HCT116 (cell line): ENCODE results near the gene KRTAP16-1. TPM values are rescaled to one million over a fixed set of nuclear protein-coding genes. Genes with fewer than 3 reads are reported as not detected.

ENCODE experiments used
- ATAC-seq: fragments of 200-7000 bp; cut with Tn5 transposase; 2 replicates; pipeline ENCODE4 v1.9.1; 2020; ENCODE audit warnings: mild to moderate bottlenecking, moderate library complexity
- BruUV-seq: library from RNA; stranded (reverse); fragments of 400-500 nt; replicated peaks from 2 replicates; lab custom pipeline; 2021; lab: Mats Ljungman, UMichigan
- CTCF ChIA-PET: fragments of 300-600 bp; sonication (Branson Sonifier 250); formaldehyde crosslinking; loops from one replicate; lab custom pipeline; 2021; ENCODE audit warnings: antibody characterized with exemption; lab: Charles Lee
- POLR2A ChIA-PET: fragments of 300-600, 350-600 bp; sonication (Branson Sonifier 250); formaldehyde crosslinking; loops from one replicate; lab custom pipeline; 2021; ENCODE audit warnings: antibody characterized with exemption; lab: Charles Lee
- RAD21 ChIA-PET, 2 experiments: fragments of 300-600 bp; sonication (Branson Sonifier 250); formaldehyde crosslinking; loops; one replicate each; lab custom pipeline; 2023; ENCODE audit warnings: low total read pairs in 2 of 2; ENCODE audit not compliant: uncharacterized antibody in 2 of 2, unreplicated experiment in 2 of 2, low non-redundant PET in 1 of 2; lab: Charles Lee
- DNase-seq: peaks from one replicate; pipeline ENCODE4 v3.0.0-alpha.2; 2010; ENCODE audit warnings: low read depth, low spot score
- H2AFZ ChIP-seq: fragments of 200-600 bp; shearing (Covaris generic), sonication (generic); 2 replicates; pipeline ENCODE4 v1.6.1; 2017; ENCODE audit warnings: low read depth, mixed run types, mixed read lengths, antibody characterized with exemption, low read length; ENCODE audit not compliant: poor library complexity, severe bottlenecking
- H3K27ac ChIP-seq: 2 replicates; pipeline ENCODE4 v1.5.1; 2012; ENCODE audit warnings: low read depth, low read length
- H3K27me3 ChIP-seq: fragments of 200-600 bp; sonication (generic); 2 replicates; pipeline ENCODE4 v1.6.1; 2016; ENCODE audit warnings: mixed run types, low read length, mixed read lengths; ENCODE audit not compliant: insufficient read depth
- H3K36me3 ChIP-seq, 2 experiments: fragments of 200-500 bp in 1 of 2; fragments of 200-600 bp in 1 of 2; sonication (Bioruptor generic) in 1 of 2; sonication (generic) in 1 of 2; 2 replicates each; pipeline versions ENCODE4 v1.5.1 to v1.6.1; 2014 to 2016; ENCODE audit warnings: low read length in 2 of 2, inconsistent platforms in 1 of 2, mixed read lengths in 1 of 2, mixed run types in 1 of 2; ENCODE audit not compliant: insufficient read depth in 2 of 2, control insufficient read depth in 1 of 2
- H3K4me1 ChIP-seq, 2 experiments: fragments of 200-600 bp in 1 of 2; sonication (generic) in 1 of 2; 2 replicates each; pipeline versions ENCODE4 v1.5.1 to v1.6.1; 2012 to 2017; ENCODE audit warnings: low read length in 2 of 2, inconsistent platforms in 1 of 2, mild to moderate bottlenecking in 1 of 2, mixed read lengths in 1 of 2, mixed run types in 1 of 2, moderate library complexity in 1 of 2; ENCODE audit not compliant: insufficient read depth in 2 of 2, control insufficient read depth in 1 of 2
- H3K4me2 ChIP-seq: fragments of 200-600 bp; sonication (generic); 2 replicates; pipeline ENCODE4 v1.6.1; 2017; ENCODE audit warnings: mixed run types, low read length, mixed read lengths
- H3K4me3 ChIP-seq, 2 experiments: fragments of 200-600 bp in 1 of 2; sonication (generic) in 1 of 2; replicated peaks in 1 of 2; 2 replicates each; pipeline ENCODE4 v1.5.1; 2011 to 2016; ENCODE audit warnings: low read length in 2 of 2, control low read depth in 1 of 2, low read depth in 1 of 2, mild to moderate bottlenecking in 1 of 2, mixed read lengths in 1 of 2, mixed run types in 1 of 2
- H3K79me2 ChIP-seq: fragments of 200-600 bp; sonication (generic); 2 replicates; pipeline ENCODE4 v1.6.1; 2017; ENCODE audit warnings: mild to moderate bottlenecking, mixed run types, low read length, moderate library complexity, mixed read lengths; ENCODE audit not compliant: insufficient read depth
- H3K9ac ChIP-seq: fragments of 200-600 bp; sonication (generic); 2 replicates; pipeline ENCODE4 v1.6.1; 2016; ENCODE audit warnings: low read length, mixed read lengths
- H3K9me2 ChIP-seq: fragments of 200-600 bp; sonication (generic), shearing (Covaris generic); 2 replicates; pipeline ENCODE4 v1.6.1; 2017; ENCODE audit warnings: mixed run types, mild to moderate bottlenecking, moderate library complexity; ENCODE audit not compliant: insufficient read depth
- H3K9me3 ChIP-seq, 2 experiments: fragments of 200-500 bp in 1 of 2; fragments of 200-600 bp in 1 of 2; sonication (Bioruptor generic) in 1 of 2; sonication (generic) in 1 of 2; 2 replicates each; pipeline ENCODE4 v1.6.1; 2014 to 2017; ENCODE audit warnings: low read length in 2 of 2, mixed read lengths in 2 of 2, inconsistent platforms in 1 of 2, low read depth in 1 of 2, mild to moderate bottlenecking in 1 of 2, mixed run types in 1 of 2, moderate library complexity in 1 of 2; ENCODE audit not compliant: control insufficient read depth in 1 of 2, insufficient read depth in 1 of 2
- H4K20me1 ChIP-seq: fragments of 200-600 bp; sonication (generic), shearing (Covaris generic); 2 replicates; pipeline ENCODE4 v1.6.1; 2017; ENCODE audit warnings: mixed run types, mild to moderate bottlenecking, moderate library complexity; ENCODE audit not compliant: insufficient read depth
- ATF3 ChIP-seq: IDR thresholded peaks from 2 replicates; pipeline ENCODE4 v1.6.1; 2012
- CBX3 ChIP-seq: IDR thresholded peaks from 2 replicates; pipeline ENCODE4 v1.6.1; 2012; ENCODE audit warnings: low read depth
- EGR1 ChIP-seq: IDR thresholded peaks from 2 replicates; pipeline ENCODE4 v1.6.1; 2012; ENCODE audit warnings: low read depth
- ELF1 ChIP-seq: IDR thresholded peaks from 2 replicates; pipeline ENCODE4 v1.6.1; 2012; ENCODE audit warnings: low read depth, borderline replicate concordance
- EZH2 ChIP-seq: fragments of 200-600 bp; sonication (generic); IDR thresholded peaks from 2 replicates; pipeline ENCODE4 v1.6.1; 2017; ENCODE audit warnings: antibody characterized with exemption, mixed run types
- EZH2phosphoT487 ChIP-seq: fragments of 200-600 bp; IDR thresholded peaks from 2 replicates; pipeline ENCODE4 v1.6.1; 2018; ENCODE audit warnings: antibody characterized with exemption, borderline replicate concordance
- FOSL1 ChIP-seq: IDR thresholded peaks from 2 replicates; pipeline ENCODE4 v1.6.1; 2012; ENCODE audit warnings: low read depth
- JUND ChIP-seq: IDR thresholded peaks from 2 replicates; pipeline ENCODE4 v1.6.1; 2012
- MAX ChIP-seq: IDR thresholded peaks from 2 replicates; pipeline ENCODE4 v1.6.1; 2012
- POLR2A ChIP-seq: IDR thresholded peaks from 2 replicates; pipeline ENCODE4 v1.7.0; 2011; ENCODE audit warnings: borderline replicate concordance; ENCODE audit not compliant: insufficient read depth, insufficient read length; ENCODE audit errors: extremely low read depth
- POLR2AphosphoS5 ChIP-seq: IDR thresholded peaks from 2 replicates; pipeline ENCODE4 v1.6.1; 2011; ENCODE audit warnings: mild to moderate bottlenecking, low read depth, low read length, moderate library complexity
- RAD21 ChIP-seq: IDR thresholded peaks from 2 replicates; pipeline ENCODE4 v1.6.1; 2012; ENCODE audit warnings: low read depth, mild to moderate bottlenecking
- REST ChIP-seq: IDR thresholded peaks from 2 replicates; pipeline ENCODE4 v1.6.1; 2012; ENCODE audit warnings: low read depth
- SIN3A ChIP-seq: IDR thresholded peaks from 2 replicates; pipeline ENCODE4 v1.6.1; 2012; ENCODE audit warnings: low read depth
- SP1 ChIP-seq: IDR thresholded peaks from 2 replicates; pipeline ENCODE4 v1.6.1; 2012; ENCODE audit warnings: low read depth
- SRF ChIP-seq: IDR thresholded peaks from 2 replicates; pipeline ENCODE4 v1.6.1; 2012; ENCODE audit warnings: low read depth
- TCF7L2 ChIP-seq: IDR thresholded peaks from 2 replicates; pipeline ENCODE4 v1.7.0; 2011; ENCODE audit warnings: borderline replicate concordance, inconsistent platforms; ENCODE audit not compliant: insufficient read depth, insufficient read length; ENCODE audit errors: extremely low read depth
- YY1 ChIP-seq: IDR thresholded peaks from 2 replicates; pipeline ENCODE4 v1.6.1; 2011; ENCODE audit warnings: low read length, low read depth, moderate library complexity, mild to moderate bottlenecking; ENCODE audit not compliant: insufficient replicate concordance; ENCODE audit errors: extremely low read depth
- ZFX ChIP-seq: fragments of 450-650 bp; IDR thresholded peaks from 2 replicates; pipeline ENCODE4 v1.6.1; 2017
- ZNF274 ChIP-seq: fragments of 200-500 bp; sonication (Bioruptor generic); IDR thresholded peaks from 2 replicates; pipeline ENCODE4 v1.6.1; 2014; ENCODE audit warnings: mild to moderate bottlenecking, low read depth, low read length, inconsistent platforms
- intact Hi-C: fragments of 100-400 bp; cut with micrococcal nuclease; formaldehyde crosslinking; loops from 2 replicates; pipeline ENCODE4 v1.10.0; 2022
- total RNA-seq: library from RNA; stranded (reverse); gene quantifications from one replicate; pipeline ENCODE4 v1.2.1, GENCODE V29; 2021; ENCODE audit not compliant: unreplicated experiment

The KRTAP16-1 gene
- total RNA-seq, 1 experiment from 2014 or later = not detected

- Histone ChIP-seq H2AFZ (no peak overlapping the region), H3K27me3 (no peaks in the 10 kb centered on the region), H3K4me1 (peaks cover 0 to 14% of the 10 kb centered on the region in 2 experiments; a peak in 1 of 4 replicates), H3K36me3 (no peaks in the 10 kb centered on the region), H3K4me2 (no peak overlapping the region), H3K9ac (no peak overlapping the region), H3K9me3 (peaks cover 3 to 9% of the 10 kb centered on the region in 2 experiments; a peak in 1 of 4 replicates), H4K20me1 (no peaks in the 10 kb centered on the region), H3K4me3 (no peak overlapping the region), H3K27ac (no peak overlapping the region), H3K9me2 (no peaks in the 10 kb centered on the region), H3K79me2 (no peaks in the 10 kb centered on the region)
- TF ChIP-seq YY1 = no peak
- TF ChIP-seq EGR1 = no peak
- no peak for TF ChIP-seq CBX3
- no peak for TF ChIP-seq TCF7L2
- TF ChIP-seq EZH2 = no peak
- TF ChIP-seq SRF = no peak
- TF ChIP-seq ELF1 = no peak
- no peak for TF ChIP-seq ZNF274
- no peak for TF ChIP-seq ATF3
- TF ChIP-seq SP1 = no peak
- CTCF ChIA-PET = no interaction called here
- no TSS peak for BruUV-seq
- POLR2A ChIA-PET = no interaction called here
- RAD21 ChIA-PET = no interaction called here
- intact Hi-C loops = no loop called here
- ATAC-seq (no peak), DNase-seq (no peak)
Measured at GRCh38 chr17:41338961-41339485, 29.9 kb upstream of the KRTAP16-1 start.

GRCh38 chr17:41335747-41336146 lies 26.6 kb upstream of the KRTAP16-1 start:
- DNase-seq (no peak), ATAC-seq (no peak)
- POLR2A ChIA-PET = no interaction called here
- Histone ChIP-seq H3K4me3 (no peak overlapping the region), H3K4me1 (peaks cover 0 to 14% of the 10 kb centered on the region in 2 experiments; a peak in 1 of 4 replicates), H3K27me3 (no peaks in the 10 kb centered on the region), H3K79me2 (no peaks in the 10 kb centered on the region), H3K27ac (no peak overlapping the region), H3K9me3 (no peaks in the 10 kb centered on the region), H3K4me2 (no peak overlapping the region), H3K9me2 (no peaks in the 10 kb centered on the region), H4K20me1 (no peaks in the 10 kb centered on the region), H3K9ac (no peak overlapping the region), H3K36me3 (no peaks in the 10 kb centered on the region), H2AFZ (no peak overlapping the region)
- CTCF ChIA-PET = no interaction called here
- RAD21 ChIA-PET = no interaction called here
- intact Hi-C loops = no loop called here
- BruUV-seq = no TSS peak
- TF ChIP-seq JUND (no peak), YY1 (no peak), RAD21 (no peak), ZFX (no peak), TCF7L2 (no peak), MAX (no peak), POLR2AphosphoS5 (no peak), FOSL1 (no peak), EZH2 (no peak), EZH2phosphoT487 (no peak), POLR2A (no peak), ELF1 (no peak), ZNF274 (no peak), SIN3A (no peak), REST (no peak), EGR1 (no peak)
